Head of caudate nucleus (tissue), 42 donors: ENCODE measurements around the gene GPR180.
A peak's percentile ranks its signal among the peaks of the same experiment; 100 is the strongest.

Experiments used
- DNase-seq, 42 donors: peaks; one replicate each; pipeline versions ENCODE4 v3.0.0 to v3.0.0-alpha.2; 2020 to 2021; ENCODE audit warnings: mixed read lengths in 7 of 42
- intact Hi-C: fragments of 100-400 bp; cut with DNase I; formaldehyde crosslinking; loops from one replicate; pipeline ENCODE4 v1.15.0; 2022

GPR180 gene

GRCh38 chr13:94601446-94602431 lies at the start of gene GPR180:
Gene GPR180, plus strand, starts transcription at chr13:94601857. Its CDS starts 71 bp downstream, at chr13:94601928.
- intact Hi-C loops: loop anchor here (2.0 kb wide), 1 partner anchor 51 kb away; no protein-coding TSS in a partner anchor
- peak; percentile 87 to 99 (median 97) for DNase-seq

GRCh38 chr13:94552095-94552494 lies 49.6 kb upstream of the GPR180 start:
- intact Hi-C loops: no loop called here
- DNase-seq: no peak

- intact Hi-C loops: no loop called here
- DNase-seq: no peak
Observed at GRCh38 chr13:94553766-94554165, 47.9 kb upstream of the GPR180 start.

- DNase-seq: no peak
- intact Hi-C loops: no loop called here
Observed at GRCh38 chr13:94556041-94556440, 45.6 kb upstream of the GPR180 start.

GRCh38 chr13:94556621-94557020 lies 45.0 kb upstream of the GPR180 start:
- no peak for DNase-seq
- intact Hi-C loops: no loop called here

GRCh38 chr13:94557684-94558235 lies 43.9 kb upstream of the GPR180 start:
- intact Hi-C loops: no loop called here
- DNase-seq: no peak

- DNase-seq: no peak
- intact Hi-C loops: no loop called here
Observed at GRCh38 chr13:94558716-94559115, 42.9 kb upstream of the GPR180 start.

GRCh38 chr13:94559222-94559795 lies 42.3 kb upstream of the GPR180 start:
- no peak for DNase-seq
- intact Hi-C loops: no loop called here

- DNase-seq: no peak
- intact Hi-C loops: no loop called here
Observed at GRCh38 chr13:94560116-94560515, 41.5 kb upstream of the GPR180 start.

- intact Hi-C loops: no loop called here
Observed at GRCh38 chr13:94561126-94561525, 40.5 kb upstream of the GPR180 start.

GRCh38 chr13:94567581-94567980 lies 34.1 kb upstream of the GPR180 start:
- no peak for DNase-seq
- intact Hi-C loops: no loop called here

More at GRCh38 chr13:94561126-94561525, 40.5 kb upstream of the GPR180 start:
- DNase-seq: no peak

- intact Hi-C loops: no loop called here
- no peak for DNase-seq
Observed at GRCh38 chr13:94568443-94568842, 33.2 kb upstream of the GPR180 start.

- DNase-seq: no peak
- intact Hi-C loops: no loop called here
Observed at GRCh38 chr13:94569615-94570014, 32.0 kb upstream of the GPR180 start.

- no peak for DNase-seq
- intact Hi-C loops: no loop called here
Observed at GRCh38 chr13:94579063-94579462, 22.6 kb upstream of the GPR180 start.

GRCh38 chr13:94583926-94584325 lies 17.7 kb upstream of the GPR180 start:
- no peak for DNase-seq
- intact Hi-C loops: no loop called here

- no peak for DNase-seq
- intact Hi-C loops: no loop called here
Observed at GRCh38 chr13:94585543-94586101, 16.0 kb upstream of the GPR180 start.

- DNase-seq: no peak
- intact Hi-C loops: no loop called here
Observed at GRCh38 chr13:94586371-94586770, 15.3 kb upstream of the GPR180 start.

- intact Hi-C loops: no loop called here
- no peak for DNase-seq
Observed at GRCh38 chr13:94588541-94588940, 13.1 kb upstream of the GPR180 start.

- intact Hi-C loops: no loop called here
- DNase-seq: no peak
Observed at GRCh38 chr13:94590744-94591143, 10.9 kb upstream of the GPR180 start.
